Inferior parietal cortex (tissue), 1 donor: ENCODE data around the gene MACROH2A1.

Experiments used
- DNase-seq: peaks from one replicate; pipeline ENCODE4 v3.0.0-alpha.2; 2016; ENCODE audit errors: extremely low spot score

Gene MACROH2A1

DNA sequence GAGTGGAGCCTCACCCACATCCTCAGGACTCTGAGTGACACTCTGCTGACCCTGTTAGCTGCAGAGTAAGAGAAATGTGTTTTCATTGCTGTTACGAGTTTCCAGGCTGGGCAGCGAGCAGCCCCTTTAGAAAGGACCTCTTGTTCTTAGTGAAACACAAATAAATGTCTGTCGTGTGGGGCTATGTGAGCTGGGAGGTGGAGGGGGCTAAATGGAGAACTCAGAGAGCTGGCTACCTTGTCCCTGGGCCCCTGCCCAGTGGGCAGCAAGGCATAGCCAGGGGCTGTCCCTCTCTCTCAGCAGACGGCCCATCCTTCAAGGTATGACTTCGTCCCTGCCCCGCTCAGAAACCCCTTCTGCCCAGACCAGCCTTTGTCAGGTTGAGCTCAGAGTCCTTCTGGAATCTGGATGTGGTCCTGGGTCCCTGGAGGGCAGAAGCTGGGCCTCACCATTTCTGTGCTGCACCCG is 38.0 kb upstream of the MACROH2A1 start:
- no peak for DNase-seq

GRCh38 chr5:135435467-135436330 is 36.7 kb upstream of the MACROH2A1 start:
- no peak for DNase-seq

- DNase-seq, result no peak
Measured at GRCh38 chr5:135434591-135435466, 35.8 kb upstream of the MACROH2A1 start.

GRCh38 chr5:135433681-135434426 is 34.8 kb upstream of the MACROH2A1 start:
- no peak for DNase-seq

DNA sequence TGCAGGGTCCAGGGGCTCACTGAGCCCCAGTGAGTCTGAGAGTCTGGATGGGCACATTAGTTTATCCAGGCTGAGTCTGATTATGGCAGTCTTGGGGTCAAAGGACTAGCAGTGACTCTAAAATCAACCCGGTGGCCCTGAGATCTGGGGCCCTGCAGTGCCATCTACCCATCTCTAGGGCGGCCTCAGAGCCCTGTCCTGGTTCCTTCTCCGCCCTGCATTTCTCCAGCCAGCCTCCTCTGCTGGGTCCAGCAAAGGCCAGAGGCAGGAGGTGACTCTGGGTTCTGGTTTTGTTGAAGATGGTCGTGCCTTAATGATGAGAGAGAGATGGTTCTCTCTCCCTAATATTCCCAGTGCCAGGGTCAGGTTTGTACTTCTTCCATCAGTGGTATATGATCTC is 33.1 kb upstream of the MACROH2A1 start:
- no peak for DNase-seq

GRCh38 chr5:135430135-135430437 is 31.1 kb upstream of the MACROH2A1 start:
- DNase-seq, result no peak

DNA sequence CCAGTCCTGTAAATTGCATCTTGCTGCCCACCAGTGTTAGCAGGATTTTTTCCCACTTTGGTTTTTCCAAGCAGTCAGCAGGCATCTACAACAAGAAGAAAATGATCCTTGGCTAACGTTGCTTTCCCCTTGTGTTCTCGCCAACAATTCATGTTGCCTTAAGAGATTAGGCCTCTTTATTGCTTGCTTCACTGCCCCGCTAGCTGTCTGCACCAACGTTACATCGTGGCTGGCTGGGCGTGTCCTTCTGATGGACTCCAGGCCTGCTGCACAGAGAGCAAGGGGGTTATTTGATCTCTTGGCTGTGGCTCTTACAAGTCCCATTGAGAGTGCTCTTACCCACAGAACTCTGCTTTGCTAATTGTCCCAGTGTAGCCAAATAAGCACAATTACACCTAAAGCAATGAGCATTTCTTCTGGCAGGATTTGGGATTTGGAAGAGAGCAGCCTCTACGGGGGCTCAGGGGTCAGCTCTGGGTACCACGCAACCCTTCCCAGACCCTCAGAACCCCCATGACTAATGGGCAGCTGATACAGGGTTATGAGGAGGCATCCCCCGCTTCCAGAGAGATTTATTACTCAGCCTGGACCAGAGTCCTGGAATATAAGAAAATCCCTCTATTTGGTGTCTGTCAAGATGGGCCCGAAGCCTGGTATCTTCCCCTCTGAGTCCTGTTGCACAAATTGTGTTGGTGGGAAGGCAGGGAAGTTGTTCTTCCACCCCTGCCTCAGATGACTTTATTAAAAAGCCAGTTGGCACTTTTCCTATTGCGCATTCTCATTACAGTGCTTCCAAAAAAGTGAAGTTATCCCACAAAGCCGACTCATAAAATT is 30.5 kb upstream of the MACROH2A1 start:
- DNase-seq, result no peak

DNA sequence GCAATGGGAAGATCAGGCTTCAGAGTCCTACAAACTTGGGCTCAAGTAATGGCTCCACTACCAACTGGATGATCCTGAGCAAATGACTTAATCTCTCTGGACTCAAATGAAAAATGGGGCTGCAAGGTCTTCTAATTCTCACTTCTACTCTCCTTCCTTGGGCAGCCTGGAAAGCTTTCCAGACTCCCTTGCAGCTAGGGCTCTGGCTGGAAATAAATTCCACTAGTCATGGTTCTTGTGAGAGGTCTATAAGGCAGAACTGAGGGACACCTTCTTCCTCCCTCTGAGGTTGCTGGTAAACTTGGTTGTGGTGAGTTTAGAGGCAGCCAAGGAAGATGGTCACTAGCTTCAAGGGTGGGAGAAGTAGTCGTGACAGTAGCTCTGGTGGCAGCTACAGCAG is 29.6 kb upstream of the MACROH2A1 start:
- DNase-seq, result no peak

DNA sequence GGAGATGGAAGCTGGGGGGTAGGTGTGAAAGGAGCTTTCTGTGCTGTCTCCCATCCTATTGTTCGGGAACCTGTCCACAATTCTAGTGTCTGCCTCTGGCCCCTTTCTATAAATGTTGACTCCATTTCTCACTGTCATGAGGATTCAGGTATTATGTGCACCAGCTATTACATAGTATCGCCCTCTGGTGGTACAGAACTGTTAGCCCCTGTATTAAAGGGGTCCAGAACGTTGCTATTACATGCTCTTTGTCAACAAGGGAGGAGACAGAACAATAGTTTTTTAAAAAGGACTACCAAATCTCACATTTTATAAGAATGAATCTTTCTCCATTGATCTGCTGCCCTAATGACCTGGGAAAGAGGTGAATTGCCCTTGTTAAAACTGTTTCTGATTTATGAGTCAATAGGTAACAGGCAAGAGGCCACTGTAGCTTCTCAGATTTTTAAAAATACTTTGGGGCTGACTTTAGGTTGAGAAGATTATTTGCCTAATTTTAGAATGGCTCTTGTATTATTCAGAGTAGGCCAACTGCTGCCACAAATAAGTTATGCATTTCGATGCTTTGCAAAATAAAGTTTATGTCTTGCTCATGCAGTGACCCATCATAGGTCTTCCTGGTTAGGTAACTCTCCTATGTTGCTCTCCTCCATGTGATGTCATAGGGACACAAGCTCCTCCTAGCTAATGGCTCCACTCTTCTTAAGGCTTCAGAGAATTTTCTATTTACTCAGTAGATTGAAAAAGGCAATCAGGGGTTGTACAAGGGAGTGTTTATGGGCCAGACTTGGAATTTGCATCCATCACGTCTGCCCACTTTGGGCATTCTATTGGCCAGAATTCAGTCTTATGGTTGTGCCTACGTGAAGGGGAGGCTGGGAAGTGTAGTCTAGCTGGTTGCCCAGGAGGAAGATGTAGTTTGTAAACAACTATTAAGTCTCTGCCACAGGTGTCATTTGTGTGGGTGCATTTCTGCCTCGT is 27.4 kb upstream of the MACROH2A1 start:
- DNase-seq, result no peak

DNA sequence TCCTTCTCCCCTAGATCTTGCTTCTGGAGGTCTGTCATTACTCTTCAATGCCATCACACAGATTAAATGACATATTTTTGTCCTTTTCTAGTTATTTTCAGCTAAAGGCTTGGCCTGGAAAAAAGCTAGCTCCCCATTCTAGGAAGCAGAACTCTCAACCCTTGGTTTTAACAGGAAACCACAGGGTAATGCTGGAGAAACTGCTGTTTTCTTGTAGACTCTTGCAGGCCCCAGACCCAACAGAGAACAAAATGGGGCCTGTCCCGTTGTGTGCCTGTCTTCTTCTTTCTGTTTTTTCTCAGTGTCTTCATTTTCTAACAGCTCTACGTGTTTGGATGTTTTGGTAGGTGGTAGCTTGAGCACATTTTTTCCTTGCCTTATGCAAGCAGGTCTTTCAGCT is 26.6 kb upstream of the MACROH2A1 start:
- no peak for DNase-seq

- DNase-seq, result no peak
Measured at GRCh38 chr5:135423846-135424168, 24.8 kb upstream of the MACROH2A1 start.

GRCh38 chr5:135423146-135423845 is 24.3 kb upstream of the MACROH2A1 start:
- no peak for DNase-seq

DNA sequence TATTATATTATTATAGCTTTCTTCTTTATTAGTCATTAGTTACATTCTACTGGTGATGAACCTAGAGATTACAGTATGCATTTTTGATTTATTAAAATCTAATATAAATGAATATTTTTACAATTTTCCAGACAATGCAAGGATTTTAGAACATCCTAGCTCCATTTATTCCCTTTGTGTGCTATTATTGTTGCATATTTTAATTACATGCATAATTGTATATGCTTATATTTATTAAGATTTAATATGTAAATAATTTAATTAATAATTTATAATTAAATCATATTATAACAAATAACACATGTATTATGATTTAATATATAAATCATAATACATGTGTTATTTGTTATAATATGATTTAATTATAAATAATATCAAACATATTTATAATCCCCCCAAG is 23.4 kb upstream of the MACROH2A1 start:
- no peak for DNase-seq

GRCh38 chr5:135417083-135417482 is 18.1 kb upstream of the MACROH2A1 start:
- no peak for DNase-seq

GRCh38 chr5:135405082-135405481 is 6.1 kb upstream of the MACROH2A1 start:
- DNase-seq, result no peak

DNA sequence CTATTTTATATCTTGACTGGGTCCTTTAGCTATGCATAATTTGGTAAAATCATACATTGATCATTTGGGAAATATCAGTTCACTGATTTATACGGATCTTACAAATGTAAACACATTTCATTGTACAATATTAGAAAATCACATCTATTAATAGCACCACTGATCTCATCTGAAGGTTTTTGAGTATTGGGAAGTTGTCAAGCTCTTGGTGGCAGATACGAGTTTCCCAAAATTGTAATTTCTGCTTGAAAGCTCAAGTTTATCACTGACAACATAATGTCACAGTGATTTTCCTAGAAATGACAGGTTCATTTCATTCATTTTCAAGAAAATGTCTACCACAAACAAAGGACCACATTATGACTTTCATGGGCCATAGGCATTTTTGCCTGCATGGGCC is 3.0 kb upstream of the MACROH2A1 start:
- no peak for DNase-seq

GRCh38 chr5:135400866-135401265 is 1.8 kb upstream of the MACROH2A1 start:
- no peak for DNase-seq

DNA sequence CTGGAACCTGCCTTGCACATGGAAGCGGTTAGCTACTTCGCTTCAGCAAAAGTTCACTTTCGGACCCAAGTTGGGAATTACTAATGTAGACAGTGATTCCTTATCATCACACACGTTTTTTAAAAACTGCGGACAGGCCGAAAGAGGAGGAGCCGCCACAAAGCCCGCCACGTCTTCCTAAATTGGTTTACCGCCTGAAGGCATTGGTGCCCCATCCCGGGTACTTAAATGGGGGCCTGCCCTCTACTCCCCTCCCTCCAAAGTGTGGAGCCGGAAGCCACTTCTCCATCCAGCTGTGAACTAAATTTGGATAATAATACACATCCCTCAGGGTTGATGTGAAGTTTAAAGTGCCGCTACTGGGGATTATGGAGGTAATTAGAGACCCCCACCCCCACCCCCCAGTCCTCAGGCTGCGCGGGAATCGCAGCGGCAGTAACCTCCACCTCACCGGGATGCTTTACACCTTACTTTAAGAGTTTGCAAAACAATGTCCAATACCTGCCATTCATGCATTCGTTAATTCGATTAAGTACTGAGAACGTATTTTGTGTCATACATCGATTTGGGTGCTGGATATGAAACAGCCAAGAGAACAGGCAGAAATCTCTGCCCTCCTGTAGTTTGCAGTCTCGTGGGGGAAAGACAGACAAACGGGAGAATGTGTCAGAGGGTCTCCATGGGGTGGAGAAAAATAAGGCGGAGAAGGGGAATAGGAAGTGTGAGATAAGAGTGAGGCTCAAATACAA is 937 bp upstream of the MACROH2A1 start:
- no peak for DNase-seq
